NCI-H2107 treated with DMSO at 0.1 percent for 48 hours (cell line): Measurements from ENCODE around the gene IKZF5.

Experiments used
- DNase-seq: peaks from one replicate; lab custom pipeline; 2025; ENCODE audit not compliant: unreplicated experiment; lab: John Stamatoyannopoulos, UW

IKZF5 gene

GRCh38 chr10:122981066-122981464 lies 27.5 kb downstream of the IKZF5 start:
- no peak for DNase-seq

- DNase-seq, result peak; percentile 63
These were observed 28.2 kb downstream of the IKZF5 start, which contains the start of gene PSTK for GRCh38 chr10:122980209-122981065. Gene PSTK, plus strand, starts transcription at chr10:122980401. Its CDS starts 79 bp downstream, at chr10:122980480.

GRCh38 chr10:122974543-122975064 lies 34.0 kb downstream of the IKZF5 start:
- no peak for DNase-seq

GRCh38 chr10:122974023-122974422 lies 34.6 kb downstream of the IKZF5 start:
- DNase-seq, result no peak

- DNase-seq, result no peak
These were observed 39.9 kb downstream of the IKZF5 start for GRCh38 chr10:122968698-122969097.

GRCh38 chr10:122966879-122967278 lies 41.7 kb downstream of the IKZF5 start:
- DNase-seq, result no peak

GRCh38 chr10:122962405-122962804 lies 46.2 kb downstream of the IKZF5 start:
- no peak for DNase-seq

- DNase-seq, result no peak
These were observed 51.1 kb downstream of the IKZF5 start for GRCh38 chr10:122957474-122957873.

- no peak for DNase-seq
These were observed 52.7 kb downstream of the IKZF5 start for GRCh38 chr10:122955892-122956291.

- DNase-seq, result no peak
These were observed 53.9 kb downstream of the IKZF5 start for GRCh38 chr10:122954731-122955050.

- DNase-seq, result peak; percentile 88
These were observed 54.5 kb downstream of the IKZF5 start, which contains the start of gene C10orf88 for GRCh38 chr10:122953902-122954730. Gene C10orf88, minus strand, starts transcription at chr10:122954227. Its CDS starts 49 bp downstream, at chr10:122954178.

GRCh38 chr10:122949296-122949695 lies 59.3 kb downstream of the IKZF5 start:
- no peak for DNase-seq
